Right lobe of liver (tissue), 4 donors: ENCODE results near the gene CDYL.

Experiments
- POLR2A ChIP-seq: fragments of 450-650 bp; IDR thresholded peaks from one replicate; pipeline ENCODE4 v1.6.1; 2017; ENCODE audit warnings: antibody characterized with exemption, mild to moderate bottlenecking
- TF ChIP-seq, protein P1 (sequence below), 4 donors: fragments of 200-600 bp in 3 of 4; fragments of 450-650 bp in 1 of 4; IDR thresholded peaks; one replicate each; pipeline versions ENCODE4 v1.5.1 to v1.8.0; 2016 to 2022; ENCODE audit warnings: antibody characterized with exemption in 4 of 4, mild to moderate bottlenecking in 2 of 4
- donor health status: DM: no; HTN: no; CAD: no.
- donor health status: DM: no; HTN: no; CAD: no.
- donor health status: DM: no; HTN: yes; CAD: no.

DNA sequence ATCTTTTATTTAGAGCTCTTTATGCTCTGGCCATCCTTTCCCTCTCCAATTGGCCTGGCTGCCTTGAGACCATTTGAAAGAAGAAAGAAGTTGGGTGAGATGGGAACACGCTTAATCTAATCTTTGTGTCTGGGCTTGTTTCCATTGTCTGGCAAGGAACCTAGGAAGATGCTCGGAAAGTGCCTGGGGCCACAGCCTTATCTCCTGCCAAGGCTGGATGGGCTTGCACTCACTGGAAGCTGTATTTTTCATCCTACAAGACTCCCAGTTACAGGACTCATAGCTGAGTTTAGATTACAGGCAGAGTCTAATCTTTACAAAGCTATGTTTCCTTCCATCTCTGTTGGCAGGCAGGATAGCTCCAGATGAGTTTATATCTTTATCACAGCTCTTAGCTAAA, 33.1 kb upstream of the CDYL start:
- TF ChIP-seq POLR2A = no peak
- TF ChIP-seq, protein P1, sequence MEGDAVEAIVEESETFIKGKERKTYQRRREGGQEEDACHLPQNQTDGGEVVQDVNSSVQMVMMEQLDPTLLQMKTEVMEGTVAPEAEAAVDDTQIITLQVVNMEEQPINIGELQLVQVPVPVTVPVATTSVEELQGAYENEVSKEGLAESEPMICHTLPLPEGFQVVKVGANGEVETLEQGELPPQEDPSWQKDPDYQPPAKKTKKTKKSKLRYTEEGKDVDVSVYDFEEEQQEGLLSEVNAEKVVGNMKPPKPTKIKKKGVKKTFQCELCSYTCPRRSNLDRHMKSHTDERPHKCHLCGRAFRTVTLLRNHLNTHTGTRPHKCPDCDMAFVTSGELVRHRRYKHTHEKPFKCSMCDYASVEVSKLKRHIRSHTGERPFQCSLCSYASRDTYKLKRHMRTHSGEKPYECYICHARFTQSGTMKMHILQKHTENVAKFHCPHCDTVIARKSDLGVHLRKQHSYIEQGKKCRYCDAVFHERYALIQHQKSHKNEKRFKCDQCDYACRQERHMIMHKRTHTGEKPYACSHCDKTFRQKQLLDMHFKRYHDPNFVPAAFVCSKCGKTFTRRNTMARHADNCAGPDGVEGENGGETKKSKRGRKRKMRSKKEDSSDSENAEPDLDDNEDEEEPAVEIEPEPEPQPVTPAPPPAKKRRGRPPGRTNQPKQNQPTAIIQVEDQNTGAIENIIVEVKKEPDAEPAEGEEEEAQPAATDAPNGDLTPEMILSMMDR (IDR thresholded peaks at IDR 0.05) = no peak
